Measurements from ENCODE around the gene HK3.

The HK3 gene

DNA sequence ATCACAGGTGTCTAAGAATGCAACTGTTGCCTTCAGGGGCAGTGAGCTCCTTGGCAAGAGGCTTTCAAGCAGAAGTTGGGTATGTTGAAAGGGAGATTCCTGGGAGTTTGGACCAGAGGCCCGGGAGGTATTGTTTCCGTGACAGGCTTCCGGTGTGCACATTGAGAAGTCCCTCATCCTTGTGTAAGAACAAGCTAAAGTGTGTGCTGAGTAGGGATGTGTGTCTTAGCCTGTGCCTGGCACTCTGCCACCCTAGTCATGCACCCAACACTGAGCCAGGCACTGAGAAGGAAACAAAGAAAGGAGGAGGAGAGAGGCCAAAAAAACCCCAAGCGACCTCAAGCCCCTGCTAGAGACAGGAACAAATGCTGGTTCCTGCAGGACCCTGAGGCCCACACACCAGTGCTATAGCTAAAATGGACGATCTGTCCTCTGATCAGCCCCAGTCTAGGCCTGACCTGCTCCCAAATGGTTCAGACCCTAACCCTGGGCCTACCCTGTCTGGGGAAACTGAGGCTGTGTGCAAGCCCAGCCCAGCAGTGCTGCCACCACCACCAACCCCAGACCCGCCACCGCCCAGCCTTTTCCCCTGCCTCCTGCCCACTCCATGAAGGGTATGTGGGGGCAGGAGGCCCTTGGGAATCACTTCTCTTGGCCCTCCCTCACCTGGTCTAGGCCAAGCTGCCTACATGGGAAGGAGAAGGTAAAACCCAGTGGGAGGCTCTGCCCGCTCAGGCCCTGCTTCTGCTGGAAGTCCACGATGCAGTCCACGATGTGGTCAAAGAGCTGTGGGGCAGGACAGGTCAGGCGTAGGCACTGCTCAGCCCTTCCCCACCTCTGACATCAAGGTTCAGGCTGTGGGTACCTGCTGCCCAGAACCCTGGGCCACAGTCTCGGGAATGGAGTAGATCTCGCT, 12.6 kb downstream of the HK3 start:
- no peak for DNase-seq (ENCODE audit: low read depth, low spot score)
- no peak overlapping the region for H3K27ac ChIP-seq

DNA sequence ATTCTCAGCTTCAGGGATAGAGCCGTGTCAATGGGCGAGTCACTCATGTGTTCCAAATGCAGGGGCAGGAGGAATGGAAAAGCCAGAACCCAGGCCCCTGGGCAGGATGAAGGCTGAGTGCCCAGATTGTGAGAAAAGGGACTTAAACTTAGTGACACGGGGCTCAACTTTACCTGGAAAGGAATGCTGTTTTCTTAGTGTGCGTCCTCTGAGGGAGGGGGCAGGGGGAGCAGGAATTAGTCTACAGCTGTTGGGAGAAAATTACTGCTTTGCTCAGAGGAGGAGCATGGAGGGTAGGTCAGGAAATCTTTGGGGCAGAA, 14.6 kb downstream of the HK3 start:
- DNase-seq (ENCODE audit: low read depth, low spot score): no peak
- no peak overlapping the region for H3K27ac ChIP-seq

DNA sequence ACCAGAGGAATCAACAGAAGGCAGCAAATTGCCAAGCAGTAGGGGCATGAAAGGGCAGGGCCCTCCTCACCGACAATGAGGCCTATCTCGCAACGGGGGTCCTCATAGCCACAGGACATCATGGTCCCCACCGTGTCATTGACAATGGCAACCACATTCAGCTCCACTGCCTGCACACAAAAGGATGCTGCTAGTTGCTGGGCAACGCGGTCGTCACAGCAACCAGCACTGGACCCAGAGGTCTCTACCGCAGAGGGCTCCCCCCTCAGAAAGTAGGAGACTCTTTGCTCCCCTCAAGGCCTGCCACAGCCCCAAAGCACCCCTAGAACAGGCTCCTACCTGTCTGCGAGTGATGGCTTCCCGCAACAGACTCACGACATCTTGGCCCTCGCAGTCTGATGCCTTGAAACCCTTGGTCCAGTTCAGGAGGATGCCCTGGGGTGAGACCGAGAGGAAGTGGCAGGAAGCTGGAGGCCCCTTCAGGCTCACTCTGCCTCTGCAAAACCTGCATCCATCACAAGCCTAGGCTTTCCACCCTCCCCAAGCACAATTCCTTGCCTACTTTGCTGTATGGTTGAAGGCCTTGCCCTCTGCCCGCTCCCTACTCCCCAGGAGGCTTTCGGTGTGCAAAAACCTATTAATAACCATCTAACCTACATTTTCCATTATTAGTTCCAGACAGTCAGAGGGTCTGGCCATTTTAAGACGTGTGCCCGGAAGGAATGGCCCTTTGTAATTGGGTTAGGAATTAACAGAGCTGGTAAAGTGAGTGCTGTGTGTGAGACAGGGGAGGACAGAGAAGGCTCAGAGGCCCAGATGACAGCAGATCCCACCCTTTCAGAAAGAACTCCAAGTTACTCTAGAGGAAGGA, 15.2 kb downstream of the HK3 start:
- H3K27ac ChIP-seq: no peak overlapping the region
- no peak for DNase-seq (ENCODE audit: low read depth, low spot score)

DNA sequence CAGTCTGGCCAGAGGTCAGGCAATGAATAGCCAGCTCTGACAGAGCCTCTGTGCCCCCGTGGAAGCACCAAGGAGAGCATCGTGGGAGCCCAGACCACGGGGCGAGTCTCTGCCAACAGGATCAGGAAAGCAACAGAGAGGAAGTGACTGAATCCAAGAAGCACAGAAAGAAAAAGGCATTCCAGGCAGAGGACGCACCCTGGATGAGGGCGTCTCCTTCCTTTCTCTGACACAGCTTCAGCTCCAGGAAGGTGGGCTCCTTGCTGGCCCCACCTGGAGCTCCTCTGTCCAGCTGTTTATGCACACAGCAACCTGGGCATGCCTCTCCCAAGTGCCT, 16.6 kb downstream of the HK3 start:
- no peak for DNase-seq (ENCODE audit: low read depth, low spot score)
- no peak overlapping the region for H3K27ac ChIP-seq

DNA sequence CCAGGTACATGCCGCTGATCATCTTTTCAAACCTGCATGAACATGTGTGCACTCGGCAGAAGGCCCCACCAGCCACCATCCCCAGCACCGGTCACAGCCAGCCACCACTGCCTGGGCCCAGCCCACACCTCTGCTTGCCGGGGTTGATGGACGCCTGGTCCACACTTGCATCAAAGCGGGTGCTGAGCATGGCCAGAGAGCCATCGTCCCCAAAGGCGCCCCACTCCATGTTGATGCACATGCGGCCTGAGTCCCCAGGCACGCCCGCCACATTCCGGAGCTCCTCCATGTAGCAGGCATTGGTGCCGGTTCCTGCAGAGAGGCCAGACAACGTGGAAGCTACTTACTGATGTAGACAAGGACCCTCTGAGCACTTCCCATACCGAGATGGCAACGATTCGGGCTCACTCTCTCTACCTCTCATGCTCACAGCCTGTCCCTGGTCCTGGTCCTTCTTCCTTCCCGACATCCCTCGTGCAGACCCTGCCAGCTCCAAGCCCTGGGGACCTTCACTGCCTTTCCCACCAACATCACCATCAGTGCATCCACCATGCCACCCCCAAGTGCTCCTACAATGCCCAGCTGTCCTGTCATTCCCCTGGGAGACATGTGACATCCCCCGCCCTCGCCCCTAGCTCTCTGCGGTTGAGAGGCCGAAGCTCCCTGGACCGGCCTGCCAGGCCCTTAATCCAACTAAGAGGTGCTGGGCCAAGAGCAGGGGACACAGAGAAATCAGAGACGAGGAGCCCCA, 17.2 kb downstream of the HK3 start:
- DNase-seq (ENCODE audit: low read depth, low spot score): no peak
- H3K27ac ChIP-seq: no peak overlapping the region

DNA sequence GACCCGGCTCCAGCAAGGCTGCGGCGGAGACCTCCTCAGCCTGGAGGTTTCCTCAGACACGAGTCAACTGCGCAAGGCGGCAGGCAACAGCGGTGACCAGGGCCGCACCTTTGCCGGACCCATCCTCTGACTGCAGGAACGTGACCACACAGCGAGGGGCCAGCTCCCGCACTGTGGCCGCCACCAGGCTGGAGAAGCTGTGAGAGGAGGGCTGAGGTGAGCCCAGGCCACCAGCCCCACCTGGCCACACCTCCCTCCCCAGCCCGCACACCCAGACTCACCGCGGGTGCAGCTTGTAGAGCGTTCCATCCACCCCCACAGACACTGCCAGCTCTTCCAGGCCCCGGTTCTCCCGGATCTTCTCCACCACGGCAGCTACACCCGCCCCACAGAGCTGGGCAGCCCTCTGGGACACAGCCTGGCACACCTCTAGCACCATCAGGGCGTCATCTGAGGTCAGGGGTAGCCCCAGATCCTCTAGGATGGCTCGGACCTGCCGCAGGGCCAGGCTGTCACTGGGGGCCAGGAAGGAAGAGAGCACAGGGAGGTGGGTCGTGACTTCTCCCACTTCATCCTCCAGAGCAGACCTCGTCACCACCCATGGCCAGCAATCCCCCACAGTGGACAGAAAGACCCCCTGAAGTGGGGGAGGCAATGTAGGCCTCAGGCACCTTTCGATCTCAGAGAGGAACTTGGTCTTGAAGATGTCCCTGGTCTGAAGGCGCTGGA, 18.0 kb downstream of the HK3 start:
- H3K27ac ChIP-seq: no peak overlapping the region
- no peak for DNase-seq (ENCODE audit: low read depth, low spot score)

DNA sequence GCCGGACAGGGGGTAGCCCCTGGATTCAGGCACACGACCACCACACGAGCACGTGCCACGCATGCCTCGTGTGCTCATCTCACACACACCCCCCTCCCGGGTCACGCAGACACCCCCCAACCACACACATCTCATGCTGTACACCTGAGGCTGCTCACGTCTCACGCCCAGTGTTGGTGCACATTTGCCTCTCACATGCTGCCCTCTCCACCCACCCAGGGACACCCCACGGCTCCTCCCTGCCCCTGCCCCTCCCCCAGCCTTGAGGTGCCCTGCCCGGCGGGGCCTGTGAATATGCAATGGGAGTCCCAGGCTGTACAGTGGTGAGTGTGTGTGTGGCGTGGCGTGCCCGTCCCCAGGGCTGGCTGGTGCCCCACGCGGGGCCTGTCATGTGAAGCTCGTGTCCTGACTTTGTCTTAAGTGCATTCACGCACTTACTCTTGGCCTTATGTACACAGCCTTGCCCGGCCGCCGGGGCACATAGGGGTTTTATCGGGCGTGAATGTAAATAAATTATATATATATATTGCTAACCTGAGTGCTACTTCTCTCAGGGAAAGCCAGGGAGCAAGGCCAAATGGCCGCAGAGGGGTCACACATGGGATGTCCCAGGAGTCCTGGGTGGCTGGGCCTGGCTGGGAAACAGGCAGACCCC, 18.7 kb downstream of the HK3 start:
- H3K27ac ChIP-seq: no peak overlapping the region
- no peak for DNase-seq (ENCODE audit: low read depth, low spot score)

DNA sequence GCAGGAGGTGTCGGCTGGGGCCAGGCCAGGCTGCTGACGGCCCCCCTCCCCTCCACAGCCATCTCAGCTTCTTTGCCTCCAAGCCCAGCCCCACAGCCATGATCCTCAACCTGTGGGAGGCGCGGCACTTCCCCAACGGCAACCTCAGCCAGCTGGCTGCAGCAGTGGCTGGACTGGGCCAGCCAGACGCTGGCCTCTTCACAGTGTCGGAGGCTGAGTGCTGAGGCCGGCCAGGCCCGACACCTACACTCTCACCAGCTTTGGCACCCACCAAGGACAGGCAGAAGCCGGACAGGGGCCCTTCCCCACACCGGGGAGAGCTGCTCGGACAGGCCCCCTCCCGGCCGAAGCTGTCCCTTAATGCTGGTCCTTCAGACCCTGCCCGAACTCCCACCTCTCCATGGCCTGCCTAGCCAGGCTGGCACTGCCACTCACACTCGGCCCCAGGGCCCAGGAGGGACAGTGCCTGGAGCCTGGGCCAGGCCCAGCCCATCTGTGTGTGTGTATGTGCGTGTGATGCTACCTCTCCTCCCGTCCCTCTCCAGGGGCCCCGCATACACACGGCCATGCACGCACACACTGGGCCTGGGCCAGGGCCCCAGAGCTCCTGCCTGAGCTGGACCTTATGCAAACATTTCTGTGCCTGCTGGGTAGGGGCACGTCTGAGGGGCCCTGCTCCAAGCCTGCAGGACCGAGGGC, 19.3 kb downstream of the HK3 start:
- DNase-seq (ENCODE audit: low read depth, low spot score): no peak
- no peak overlapping the region for H3K27ac ChIP-seq

DNA sequence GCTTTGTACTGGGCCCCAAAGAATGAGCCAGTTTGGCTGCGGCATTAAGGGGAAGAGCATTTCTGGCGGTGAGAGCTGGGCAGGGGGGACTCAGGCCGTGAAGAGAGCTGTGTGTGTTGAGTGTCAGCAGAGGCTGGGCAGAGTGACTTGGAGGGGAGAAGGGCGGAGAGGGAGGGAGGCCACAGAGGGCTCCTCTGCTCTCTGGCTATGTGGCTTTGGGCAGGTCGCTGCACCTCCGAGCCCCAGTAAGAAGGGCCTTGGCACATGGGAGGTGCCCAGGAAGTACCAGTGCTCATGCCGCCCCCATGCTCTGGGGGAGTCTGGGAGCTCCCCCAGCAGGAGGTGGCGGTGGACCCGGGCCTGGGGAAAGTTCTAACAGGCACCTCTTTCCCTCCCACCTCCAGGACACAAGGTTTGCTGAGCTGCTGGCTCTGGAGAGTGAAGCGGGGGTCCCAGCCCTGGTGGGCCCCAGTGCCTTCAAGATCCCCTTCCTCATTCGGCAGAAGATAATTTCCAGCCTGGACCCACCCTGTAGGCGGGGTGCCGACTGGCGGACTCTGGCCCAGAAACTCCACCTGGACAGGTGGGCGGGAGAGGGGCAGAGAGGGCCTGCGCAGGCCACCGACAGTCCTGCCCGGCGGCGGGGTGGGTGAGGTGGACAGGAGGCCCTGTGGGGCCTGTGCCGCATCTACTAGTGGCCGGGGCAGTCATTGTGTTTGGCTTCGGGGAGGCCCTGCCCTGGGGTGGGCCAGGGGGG, 20.1 kb downstream of the HK3 start:
- no peak overlapping the region for H3K27ac ChIP-seq
- DNase-seq (ENCODE audit: low read depth, low spot score): no peak

DNA sequence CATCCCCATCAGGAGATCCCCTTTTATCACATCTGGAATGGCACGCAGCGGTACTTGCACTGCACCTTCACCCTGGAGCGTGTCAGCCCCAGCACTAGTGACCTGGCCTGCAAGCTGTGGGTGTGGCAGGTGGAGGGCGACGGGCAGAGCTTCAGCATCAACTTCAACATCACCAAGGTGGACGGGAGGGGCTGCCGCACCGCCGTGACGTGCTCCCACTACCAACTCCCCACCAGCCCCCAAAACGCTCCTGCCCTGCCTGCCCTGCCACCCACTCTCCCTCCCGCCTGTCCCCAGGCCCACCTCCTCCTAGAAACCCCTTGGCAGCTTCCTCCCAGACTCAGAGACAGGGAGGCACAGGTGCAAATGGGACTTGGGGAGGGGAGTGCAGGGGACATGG, 20.7 kb downstream of the HK3 start:
- DNase-seq (ENCODE audit: low read depth, low spot score): no peak
- no peak overlapping the region for H3K27ac ChIP-seq

DNA sequence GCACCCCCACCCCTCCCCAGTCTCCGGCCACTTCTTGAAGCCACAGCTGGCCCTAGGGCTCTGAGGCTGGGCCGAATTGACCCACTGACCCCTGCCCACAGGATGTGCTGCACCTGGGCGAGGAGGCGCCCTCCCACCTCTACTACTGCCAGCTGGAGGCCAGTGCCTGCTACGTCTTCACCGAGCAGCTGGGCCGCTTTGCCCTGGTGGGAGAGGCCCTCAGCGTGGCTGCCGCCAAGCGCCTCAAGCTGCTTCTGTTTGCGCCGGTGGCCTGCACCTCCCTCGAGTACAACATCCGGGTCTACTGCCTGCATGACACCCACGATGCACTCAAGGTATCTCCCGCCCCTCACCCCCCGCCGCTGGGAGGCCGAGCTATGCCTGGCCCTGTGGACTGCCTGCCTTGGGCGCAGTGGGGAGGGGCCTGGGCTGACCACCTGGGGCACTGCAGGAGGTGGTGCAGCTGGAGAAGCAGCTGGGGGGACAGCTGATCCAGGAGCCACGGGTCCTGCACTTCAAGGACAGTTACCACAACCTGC, 21.3 kb downstream of the HK3 start:
- DNase-seq (ENCODE audit: low read depth, low spot score): no peak
- no peak overlapping the region for H3K27ac ChIP-seq

DNA sequence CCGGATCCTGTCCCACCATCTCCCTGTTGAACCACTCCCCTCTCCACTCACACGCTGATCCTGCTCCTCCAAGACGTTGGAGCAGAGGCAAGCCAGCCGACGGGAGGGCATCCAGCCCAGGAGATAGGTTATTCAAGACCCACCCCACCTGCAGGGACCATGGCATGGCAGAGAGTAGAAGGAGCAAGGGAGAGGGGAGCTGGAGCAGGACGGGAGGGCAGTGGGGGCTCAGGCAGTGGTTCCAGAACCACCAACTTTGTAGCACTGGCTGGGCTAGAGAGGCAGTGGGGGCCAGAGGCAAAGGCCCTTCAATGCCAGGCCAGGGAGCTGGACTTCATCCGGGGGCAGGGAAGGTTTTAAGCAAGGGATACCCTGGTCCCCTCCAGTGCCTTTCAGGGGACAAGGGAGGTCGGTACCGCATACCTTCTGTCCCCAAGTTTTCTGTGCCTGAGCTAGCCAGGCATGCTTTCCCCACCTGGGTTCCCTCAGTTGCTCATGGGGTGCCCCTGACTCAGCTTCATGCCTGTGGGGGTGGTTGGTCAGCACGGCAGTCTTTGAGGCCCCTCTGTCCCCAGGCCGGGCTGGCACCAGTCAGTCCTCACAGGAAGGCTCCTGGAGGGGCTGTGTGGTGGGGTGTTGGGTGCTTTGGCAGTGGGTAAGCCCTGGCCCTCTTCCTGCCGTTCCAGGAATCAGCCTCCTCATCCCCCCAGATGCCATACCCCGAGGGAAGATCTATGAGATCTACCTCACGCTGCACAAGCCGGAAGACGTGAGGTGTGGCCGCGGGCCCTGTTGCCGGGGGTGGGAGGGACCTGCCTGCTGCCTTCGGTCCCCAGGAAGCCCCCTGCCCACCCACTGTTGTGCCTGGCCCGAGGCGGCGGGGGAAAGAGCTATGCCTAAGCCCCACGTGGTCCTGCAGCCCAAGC, 22.4 kb downstream of the HK3 start:
- H3K27ac ChIP-seq: no peak overlapping the region
- DNase-seq (ENCODE audit: low read depth, low spot score): no peak

DNA sequence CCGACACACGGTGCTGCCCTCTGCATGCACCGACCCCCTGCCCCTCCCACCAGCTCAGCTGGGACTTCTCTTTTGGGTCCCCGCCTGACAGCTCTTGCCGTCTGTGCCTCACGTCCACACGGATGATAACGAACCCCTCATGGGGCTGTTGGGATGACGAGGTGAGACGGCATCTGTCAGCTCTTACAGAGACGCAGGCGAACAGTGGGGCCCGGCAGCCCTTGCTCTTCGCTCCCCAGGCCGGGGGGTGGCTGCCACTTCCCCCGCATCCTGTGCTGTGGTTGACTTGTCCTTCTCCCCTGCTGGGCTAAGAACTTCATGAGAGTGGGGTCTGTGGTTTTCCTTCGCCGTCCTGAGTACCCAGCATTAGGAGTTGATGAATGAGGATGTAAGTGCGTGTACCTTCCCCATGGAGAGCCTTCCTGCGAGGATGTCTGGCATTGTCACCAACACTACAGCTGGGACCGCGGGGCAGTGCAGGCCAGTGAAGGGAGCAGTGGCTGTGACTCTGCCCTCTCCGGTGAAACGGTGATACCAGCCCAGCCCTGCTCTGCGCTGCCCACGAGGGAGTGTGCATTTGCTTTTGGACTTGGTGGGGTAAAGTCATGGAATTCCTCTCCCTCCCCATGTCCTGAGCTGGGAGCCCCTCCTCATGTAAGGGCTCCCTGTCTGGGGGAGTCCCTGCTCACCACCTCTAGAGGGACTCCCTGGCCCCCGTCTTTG, 23.2 kb downstream of the HK3 start:
- H3K27ac ChIP-seq: no peak overlapping the region
- no peak for DNase-seq (ENCODE audit: low read depth, low spot score)

DNA sequence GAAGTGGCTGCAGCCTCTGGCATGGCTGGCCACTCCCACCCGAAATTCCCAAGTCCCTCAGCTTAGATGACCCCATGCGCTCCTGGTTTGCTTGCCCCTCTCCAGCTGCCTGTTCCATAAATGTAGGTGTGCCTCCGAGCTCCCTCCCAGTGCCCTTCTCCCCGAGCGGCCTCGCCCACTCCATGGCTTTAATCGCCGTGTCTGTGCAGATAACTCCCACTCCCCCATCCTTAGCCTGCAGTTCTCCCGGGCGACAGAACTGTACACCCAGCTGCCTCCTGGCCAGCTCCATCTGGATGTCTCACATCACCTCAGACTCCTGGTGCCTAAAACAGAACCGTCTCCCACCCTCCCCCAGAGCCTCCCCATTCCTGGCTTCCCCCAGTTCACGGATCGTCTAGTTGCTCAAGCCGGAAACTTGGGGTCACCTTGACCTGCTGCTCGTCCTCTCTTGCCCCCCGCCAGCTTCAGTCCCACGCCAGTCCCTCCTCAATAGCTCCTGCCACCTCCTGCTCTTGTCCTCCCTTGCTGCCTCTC, 24.1 kb downstream of the HK3 start:
- H3K27ac ChIP-seq: no peak overlapping the region
- no peak for DNase-seq (ENCODE audit: low read depth, low spot score)

DNA sequence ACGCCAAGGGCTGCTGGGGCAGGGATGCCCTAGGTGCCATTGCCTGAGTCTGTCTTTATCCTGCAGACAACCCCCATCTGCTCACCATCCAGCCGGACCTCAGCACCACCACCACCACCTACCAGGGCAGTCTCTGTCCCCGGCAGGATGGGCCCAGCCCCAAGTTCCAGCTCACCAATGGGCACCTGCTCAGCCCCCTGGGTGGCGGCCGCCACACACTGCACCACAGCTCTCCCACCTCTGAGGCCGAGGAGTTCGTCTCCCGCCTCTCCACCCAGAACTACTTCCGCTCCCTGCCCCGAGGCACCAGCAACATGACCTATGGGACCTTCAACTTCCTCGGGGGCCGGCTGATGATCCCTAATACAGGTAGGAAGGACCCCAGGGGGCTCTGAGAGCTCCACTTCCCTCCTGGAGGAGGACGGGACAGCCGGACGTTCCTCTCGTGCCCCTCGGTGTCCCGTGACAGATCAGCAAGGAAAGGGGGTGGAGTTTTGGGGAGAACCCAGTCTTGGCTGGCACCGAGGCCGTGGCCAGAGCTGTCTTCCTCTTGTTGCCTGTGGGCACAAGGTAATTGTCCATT, 24.9 kb downstream of the HK3 start:
- DNase-seq (ENCODE audit: low read depth, low spot score): no peak
- H3K27ac ChIP-seq: no peak overlapping the region
